Left kidney (tissue), 2 donors: ENCODE data around the gene VAV2. TPM values are rescaled to one million over a fixed set of nuclear protein-coding genes. Genes with fewer than 3 reads are reported as not detected.

Source experiments
- DNase-seq: peaks from one replicate; pipeline ENCODE4 v3.0.0-alpha.2; 2013
- polyA plus RNA-seq: library from polyadenylated mRNA; unstranded; fragments of 120-200 nt; gene quantifications from one replicate; pipeline ENCODE4 v1.2.1, GENCODE V29; 2013; ENCODE audit not compliant: insufficient read length

Gene VAV2
- polyA plus RNA-seq, 1 donor = 35.2 TPM

GRCh38 chr9:133952598-133953550, 39.2 kb downstream of the VAV2 start:
- no peak for DNase-seq

- DNase-seq = no peak
Measured at GRCh38 chr9:133951265-133951664, 40.9 kb downstream of the VAV2 start.

- DNase-seq = no peak
Measured at GRCh38 chr9:133950629-133951111, 41.5 kb downstream of the VAV2 start.

- no peak for DNase-seq
Measured at GRCh38 chr9:133950192-133950591, 41.9 kb downstream of the VAV2 start.

GRCh38 chr9:133949486-133950061, 42.5 kb downstream of the VAV2 start:
- no peak for DNase-seq

- DNase-seq = no peak
Measured at GRCh38 chr9:133948561-133949485, 43.3 kb downstream of the VAV2 start.

GRCh38 chr9:133948131-133948530, 44.0 kb downstream of the VAV2 start:
- no peak for DNase-seq

- DNase-seq = no peak
Measured at GRCh38 chr9:133946840-133947486, 45.2 kb downstream of the VAV2 start.

- no peak for DNase-seq
Measured at GRCh38 chr9:133945977-133946753, 46.0 kb downstream of the VAV2 start.

- DNase-seq = no peak
Measured at GRCh38 chr9:133945314-133945975, 46.7 kb downstream of the VAV2 start.

- DNase-seq = no peak
Measured at GRCh38 chr9:133944746-133945135, 47.4 kb downstream of the VAV2 start.

GRCh38 chr9:133943781-133944745, 48.1 kb downstream of the VAV2 start:
- DNase-seq = no peak

- no peak for DNase-seq
Measured at GRCh38 chr9:133943036-133943780, 48.9 kb downstream of the VAV2 start.

- no peak for DNase-seq
Measured at GRCh38 chr9:133942206-133942975, 49.7 kb downstream of the VAV2 start.

GRCh38 chr9:133939845-133940244, 52.3 kb downstream of the VAV2 start:
- no peak for DNase-seq

- no peak for DNase-seq
Measured at GRCh38 chr9:133939171-133939785, 52.8 kb downstream of the VAV2 start.

- no peak for DNase-seq
Measured at GRCh38 chr9:133938753-133939152, 53.4 kb downstream of the VAV2 start.
